GM18873 (cell line): ENCODE measurements around the gene CIB4.
"Not testable (repeated sequence)": the region's sequence is repeated elsewhere in the genome, so short reads cannot be mapped to it uniquely, and the experiment has no call there.

Source experiments
- ATAC-seq: cut with Tn5 transposase; IDR thresholded peaks from one replicate; pipeline ENCODE4 v1.9.1; 2021; ENCODE audit warnings: mild to moderate bottlenecking, moderate library complexity, moderate number of reproducible peaks; ENCODE audit not compliant: unreplicated experiment, low FRiP score

Gene CIB4

GRCh38 chr2:26574066-26574899, 66.9 kb downstream of the CIB4 start:
- ATAC-seq: no peak

- no peak for ATAC-seq
Measured at GRCh38 chr2:26573241-26573925, 67.8 kb downstream of the CIB4 start.

GRCh38 chr2:26572591-26572990, 68.6 kb downstream of the CIB4 start:
- ATAC-seq: no peak

- no peak for ATAC-seq
Measured at GRCh38 chr2:26571316-26571715, 69.8 kb downstream of the CIB4 start.

- no peak for ATAC-seq
Measured at GRCh38 chr2:26570083-26570430, 71.1 kb downstream of the CIB4 start.

- ATAC-seq: no peak
Measured at GRCh38 chr2:26569216-26570082, 71.7 kb downstream of the CIB4 start.

- ATAC-seq: no peak
Measured at GRCh38 chr2:26568076-26568890, 72.9 kb downstream of the CIB4 start.

- no peak for ATAC-seq
Measured at GRCh38 chr2:26567534-26567933, 73.6 kb downstream of the CIB4 start.

- ATAC-seq: not testable (repeated sequence)
Measured at GRCh38 chr2:26566731-26567130, 74.4 kb downstream of the CIB4 start.

- no peak for ATAC-seq
Measured at GRCh38 chr2:26566081-26566375, 75.1 kb downstream of the CIB4 start.

- ATAC-seq: no peak
Measured at GRCh38 chr2:26564121-26564644, 77.0 kb downstream of the CIB4 start.

- ATAC-seq: no peak
Measured at GRCh38 chr2:26563686-26564085, 77.5 kb downstream of the CIB4 start.

GRCh38 chr2:26562811-26563645, 78.1 kb downstream of the CIB4 start:
- ATAC-seq: no peak

GRCh38 chr2:26561918-26562810, 79.0 kb downstream of the CIB4 start:
- no peak for ATAC-seq

- ATAC-seq: no peak
Measured at GRCh38 chr2:26561376-26561775, 79.8 kb downstream of the CIB4 start.

- no peak for ATAC-seq
Measured at GRCh38 chr2:26560892-26561291, 80.3 kb downstream of the CIB4 start.

GRCh38 chr2:26559556-26559955, 81.6 kb downstream of the CIB4 start:
- no peak for ATAC-seq

- ATAC-seq: no peak
Measured at GRCh38 chr2:26559044-26559405, 82.1 kb downstream of the CIB4 start.
